RWPE1 (cell line): ENCODE data around the gene SLC16A8.

ENCODE experiments used
- CTCF ChIA-PET: fragments of 350-600 bp; sonication (Branson Sonifier 250); formaldehyde crosslinking; extraction: SDS; loops from one replicate; lab custom pipeline; 2021; lab: Yijun Ruan, JAX
- POLR2A ChIA-PET: fragments of 400-600 bp; formaldehyde crosslinking; extraction: SDS; loops from one replicate; lab custom pipeline; 2020; ENCODE audit warnings: antibody characterized with exemption; ENCODE audit not compliant: low non-redundant PET; lab: Yijun Ruan, JAX
- DNase-seq: peaks from one replicate; pipeline ENCODE4 v3.0.0; 2012; ENCODE audit warnings: low spot score
- H3K27ac ChIP-seq: fragments of 450-650 bp; 2 replicates; pipeline ENCODE4 v1.5.1; 2017
- CTCF ChIP-seq: fragments of 450-650 bp; conservative IDR thresholded peaks from 2 replicates; pipeline ENCODE4 v1.5.1; 2017; ENCODE audit warnings: low read depth, mild to moderate bottlenecking

Gene SLC16A8

GRCh38 chr22:38098410-38099249 lies 14.6 kb upstream of the SLC16A8 start:
- no peak overlapping the region for H3K27ac ChIP-seq
- TF ChIP-seq CTCF: no peak
- CTCF ChIA-PET: no interaction called here
- POLR2A ChIA-PET: no interaction called here
- no peak for DNase-seq

GRCh38 chr22:38097557-38098409 lies 13.8 kb upstream of the SLC16A8 start:
- ChIA-PET CTCF (no interaction called here), POLR2A (no interaction called here)
- H3K27ac ChIP-seq: no peak overlapping the region
- no peak for TF ChIP-seq CTCF
- DNase-seq: no peak

GRCh38 chr22:38097058-38097457 lies 13.1 kb upstream of the SLC16A8 start:
- TF ChIP-seq CTCF: no peak
- POLR2A ChIA-PET: no interaction called here
- CTCF ChIA-PET: no interaction called here
- H3K27ac ChIP-seq: no peak overlapping the region
- no peak for DNase-seq

- TF ChIP-seq CTCF: no peak
- no peak overlapping the region for H3K27ac ChIP-seq
- ChIA-PET POLR2A (no interaction called here), CTCF (interaction anchor here (1.5 kb wide), 1 partner anchor 11 kb away, joined by 4 read pairs; no protein-coding TSS in a partner anchor)
- no peak for DNase-seq
These were observed 5.5 kb upstream of the SLC16A8 start for GRCh38 chr22:38089474-38089851.

GRCh38 chr22:38088629-38089473 lies 4.9 kb upstream of the SLC16A8 start:
- POLR2A ChIA-PET: no interaction called here
- CTCF ChIA-PET: interaction anchor here (0.6 to 1.5 kb wide), 2 partner anchors 11 to 502 kb away, joined by 3 to 4 read pairs; no protein-coding TSS in a partner anchor
- no peak for TF ChIP-seq CTCF
- no peak for DNase-seq
- H3K27ac ChIP-seq: no peak overlapping the region

GRCh38 chr22:38087855-38088254 lies 3.9 kb upstream of the SLC16A8 start:
- no peak for DNase-seq
- CTCF ChIA-PET: interaction anchor here (0.6 kb wide), 1 partner anchor 12 kb away, joined by 3 read pairs; no protein-coding TSS in a partner anchor
- TF ChIP-seq CTCF: no peak
- POLR2A ChIA-PET: no interaction called here
- H3K27ac ChIP-seq: no peak overlapping the region
